IPS-NIHi7 (cell line): ENCODE measurements around the gene ARFRP1.
"Not testable (repeated sequence)": the region's sequence is repeated elsewhere in the genome, so short reads cannot be mapped to it uniquely, and the experiment has no call there.

Experiments
- DNase-seq: peaks from one replicate; pipeline ENCODE4 v3.0.0; 2012; ENCODE audit warnings: mixed read lengths; ENCODE audit errors: extremely low spot score

ARFRP1 gene

DNA sequence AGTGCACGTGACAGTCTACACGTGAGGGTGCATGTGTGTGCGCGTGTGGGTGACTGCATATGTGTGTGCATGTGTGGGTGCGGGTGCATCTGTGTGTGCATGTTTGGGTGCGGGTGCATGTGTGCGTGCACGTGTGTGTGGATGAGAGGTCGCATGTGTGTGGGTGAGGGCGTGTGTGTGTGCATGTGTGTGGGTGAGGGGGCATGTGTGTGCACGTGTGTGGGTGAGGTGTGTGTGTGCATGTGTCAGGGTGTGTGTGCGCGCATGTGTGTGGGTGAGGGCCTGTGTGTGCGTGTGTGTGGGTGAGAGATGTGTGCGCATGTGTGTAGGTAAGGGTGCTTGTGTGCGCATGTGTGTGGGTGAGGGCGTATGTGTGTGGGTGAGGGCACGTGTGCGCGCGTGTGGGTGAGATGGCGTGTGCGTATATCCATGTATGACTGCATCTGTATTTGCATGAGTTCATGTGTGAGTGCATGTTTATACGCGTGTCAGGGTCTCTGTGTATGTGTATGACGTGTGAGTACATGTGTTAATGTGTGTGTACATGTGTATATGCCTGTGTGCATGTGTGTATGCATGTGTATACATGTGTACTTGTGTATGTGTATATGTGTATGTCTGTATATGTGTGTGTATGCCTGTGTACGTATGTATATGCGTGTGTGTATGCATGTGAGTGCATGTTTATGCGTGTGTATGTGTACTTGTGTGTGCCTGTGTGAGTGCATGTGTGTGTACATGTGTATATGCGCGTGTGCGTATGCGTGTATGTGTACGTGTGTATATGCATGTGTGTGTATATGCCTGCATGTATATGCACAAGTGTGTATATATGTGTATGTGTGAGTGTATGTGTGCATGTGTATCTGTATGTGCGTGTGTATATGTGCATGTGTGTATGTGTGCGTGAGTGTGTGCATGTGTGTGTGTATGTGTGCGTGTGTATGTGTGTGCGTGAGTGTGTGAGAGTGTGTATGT lies 24.6 kb upstream of the ARFRP1 start:
- no peak for DNase-seq

DNA sequence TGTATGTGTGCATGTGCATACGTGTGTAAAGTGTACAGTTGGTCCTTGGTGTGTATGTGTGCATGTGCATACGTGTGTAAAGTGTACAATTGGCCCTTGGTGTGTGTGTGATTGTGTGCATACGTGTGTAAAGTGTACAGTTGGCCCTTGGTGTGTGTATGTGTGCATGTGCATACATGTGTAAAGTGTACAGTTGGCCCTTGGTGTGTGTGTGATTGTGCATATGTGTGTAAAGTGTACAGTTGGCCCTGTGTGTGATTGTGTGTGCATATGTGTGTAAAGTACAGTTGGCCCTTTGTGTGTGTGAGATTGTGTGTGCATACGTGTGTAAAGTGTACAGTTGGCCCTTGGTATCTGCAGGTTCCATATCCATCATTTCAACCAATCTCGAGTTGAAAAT lies 23.6 kb upstream of the ARFRP1 start:
- DNase-seq, result no peak

DNA sequence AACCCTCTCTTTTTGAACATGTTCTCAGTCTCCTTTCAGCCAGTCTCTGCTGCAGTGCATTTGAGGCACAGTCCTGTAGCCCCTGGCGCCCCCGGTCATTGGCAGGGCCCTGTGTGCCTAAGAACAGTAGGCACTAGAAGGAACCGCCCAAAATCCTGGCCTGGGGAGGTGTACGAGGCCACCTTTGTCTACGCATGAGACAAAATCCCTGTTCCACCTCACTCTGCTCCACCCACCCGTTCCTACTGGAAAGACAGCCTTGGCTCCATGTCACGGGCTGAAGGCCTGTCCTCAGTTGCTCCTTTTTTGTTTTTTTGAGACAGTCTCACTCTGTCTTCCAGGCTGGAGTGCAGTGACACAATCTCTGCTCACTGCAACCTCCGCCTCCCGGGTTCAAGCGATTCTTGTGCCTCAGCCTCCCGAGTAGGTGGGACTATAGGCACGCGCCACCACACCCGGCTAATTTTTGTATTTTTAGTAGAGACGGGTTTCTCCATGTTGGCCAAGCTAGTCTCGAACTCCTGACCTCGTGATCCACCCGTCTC lies 22.5 kb upstream of the ARFRP1 start:
- DNase-seq, result not testable (repeated sequence)

DNA sequence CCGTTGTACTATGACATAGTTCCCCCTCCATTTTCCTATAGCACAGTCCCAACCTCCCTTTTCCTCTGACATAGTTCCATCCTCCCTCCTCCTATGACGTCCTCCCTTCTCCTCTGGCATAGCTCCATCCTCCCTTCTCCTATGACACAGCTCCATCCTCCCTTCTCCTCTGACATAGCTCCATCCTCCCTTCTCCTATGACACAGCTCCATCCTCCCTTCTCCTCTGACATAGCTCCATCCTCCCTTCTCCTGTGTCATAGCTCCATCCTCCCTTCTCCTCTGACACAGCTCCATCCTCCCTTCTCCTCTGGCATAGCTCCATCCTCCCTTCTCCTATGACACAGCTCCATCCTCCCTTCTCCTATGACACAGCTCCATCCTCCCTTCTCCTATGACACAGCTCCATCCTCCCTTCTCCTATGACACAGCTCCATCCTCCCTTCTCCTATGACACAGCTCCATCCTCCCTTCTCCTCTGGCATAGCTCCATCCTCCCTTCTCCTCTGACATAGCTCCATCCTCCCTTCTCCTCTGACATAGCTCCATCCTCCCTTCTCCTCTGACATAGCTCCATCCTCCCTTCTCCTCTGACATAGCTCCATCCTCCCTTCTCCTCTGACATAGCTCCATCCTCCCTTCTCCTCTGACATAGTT lies 15.3 kb upstream of the ARFRP1 start:
- not testable (repeated sequence) for DNase-seq

DNA sequence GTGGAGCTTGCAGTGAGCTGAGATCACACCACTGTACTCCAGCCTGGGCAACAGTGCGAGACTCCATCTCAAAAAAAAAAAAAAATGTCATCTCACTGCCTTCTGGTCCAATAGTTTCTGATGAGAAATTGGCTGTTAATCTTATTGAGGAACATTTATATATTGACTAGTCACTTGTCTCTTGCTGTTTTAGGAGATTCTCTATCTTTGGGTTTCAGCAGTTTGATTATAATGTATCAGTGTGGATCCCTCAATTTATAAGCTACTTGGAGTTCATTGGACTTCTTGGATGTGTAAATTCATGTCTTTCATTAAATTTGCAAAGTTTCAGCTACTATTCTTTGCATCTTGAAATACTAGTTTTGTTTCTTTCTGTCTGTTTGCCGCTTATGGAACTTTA lies 11.2 kb upstream of the ARFRP1 start:
- no peak for DNase-seq

DNA sequence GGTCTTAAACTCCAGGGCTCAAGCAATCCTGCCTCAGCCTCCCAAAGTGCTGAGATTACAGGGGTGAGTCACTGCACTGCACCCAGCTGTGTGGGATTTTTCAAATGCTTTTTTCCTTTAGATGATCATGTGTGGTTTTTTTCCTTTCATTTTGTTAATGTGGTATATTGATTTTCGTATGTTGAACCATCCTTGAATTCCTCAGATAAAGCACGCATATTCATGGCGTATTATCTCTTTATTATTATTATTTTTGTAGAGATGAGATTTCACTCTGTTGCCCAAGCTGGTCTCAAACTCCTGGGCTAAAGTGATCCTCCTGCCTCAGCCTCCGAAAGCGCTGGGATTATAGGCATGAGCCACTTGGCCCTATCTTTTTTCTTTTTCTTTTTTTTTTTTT lies 7.1 kb upstream of the ARFRP1 start:
- no peak for DNase-seq

DNA sequence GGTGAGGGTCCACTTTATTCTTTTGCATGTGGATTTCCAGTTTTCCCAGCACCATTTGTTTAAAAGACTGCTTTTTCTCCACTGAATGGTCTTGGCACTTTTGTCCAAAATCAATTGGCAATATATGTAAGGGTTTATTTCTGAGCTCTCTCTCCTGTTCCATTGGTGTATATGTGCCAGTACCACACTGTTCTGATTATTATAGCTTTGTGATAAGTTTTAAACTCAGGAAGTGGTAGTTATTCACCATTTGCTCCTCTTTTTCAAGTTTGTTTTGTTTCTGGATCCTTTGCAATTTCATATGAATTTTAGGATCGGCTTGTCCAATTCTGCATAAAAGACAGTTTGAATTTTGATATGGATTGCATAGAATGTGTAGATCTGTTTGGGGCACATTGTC lies 4.4 kb upstream of the ARFRP1 start:
- DNase-seq, result no peak

DNA sequence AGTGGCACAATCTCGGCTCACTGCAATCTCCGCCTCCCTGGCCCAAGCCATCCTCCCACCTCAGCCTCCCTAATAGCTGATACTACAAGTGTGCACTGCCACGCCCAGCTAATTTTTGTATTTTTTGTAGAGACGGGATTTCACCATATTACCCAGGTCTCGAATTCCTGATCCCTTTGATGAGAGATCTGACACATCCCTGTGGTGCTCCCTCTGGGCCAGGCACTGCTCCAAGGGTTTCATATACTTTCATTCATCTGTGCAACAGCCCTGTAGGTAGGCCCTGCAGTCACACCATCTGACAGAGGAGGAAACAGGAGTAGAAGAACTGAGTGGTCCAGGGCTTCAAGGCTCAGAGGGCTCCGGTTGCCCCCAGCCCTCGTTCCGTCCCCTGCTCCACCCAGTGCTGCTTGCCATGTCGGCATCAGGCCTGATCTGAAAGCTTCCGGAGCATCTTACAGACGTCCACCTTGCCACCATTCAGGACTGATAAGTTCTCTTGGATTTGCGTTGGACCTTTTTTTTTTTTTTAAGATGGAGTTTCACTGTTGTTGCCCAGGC lies 3.4 kb upstream of the ARFRP1 start:
- no peak for DNase-seq

DNA sequence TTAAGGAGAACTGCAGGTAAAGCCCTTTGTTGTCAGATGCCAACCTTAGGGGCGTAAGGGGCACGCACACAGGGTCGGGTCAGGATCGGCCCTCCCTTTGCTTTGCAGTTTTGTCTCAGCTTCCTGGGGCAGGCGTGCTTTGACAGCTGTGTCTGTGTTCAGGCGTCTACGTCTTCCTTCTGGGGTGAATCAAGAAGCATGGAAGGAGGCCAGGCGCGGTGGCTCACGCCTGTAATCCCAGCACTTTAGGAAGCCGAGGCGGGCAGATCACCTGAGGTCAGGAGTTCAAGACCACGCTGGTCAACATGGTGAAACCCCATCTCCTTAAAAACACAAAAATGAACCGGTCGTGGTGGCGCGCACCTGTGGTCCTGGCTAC lies 1.4 kb upstream of the ARFRP1 start:
- no peak for DNase-seq

DNA sequence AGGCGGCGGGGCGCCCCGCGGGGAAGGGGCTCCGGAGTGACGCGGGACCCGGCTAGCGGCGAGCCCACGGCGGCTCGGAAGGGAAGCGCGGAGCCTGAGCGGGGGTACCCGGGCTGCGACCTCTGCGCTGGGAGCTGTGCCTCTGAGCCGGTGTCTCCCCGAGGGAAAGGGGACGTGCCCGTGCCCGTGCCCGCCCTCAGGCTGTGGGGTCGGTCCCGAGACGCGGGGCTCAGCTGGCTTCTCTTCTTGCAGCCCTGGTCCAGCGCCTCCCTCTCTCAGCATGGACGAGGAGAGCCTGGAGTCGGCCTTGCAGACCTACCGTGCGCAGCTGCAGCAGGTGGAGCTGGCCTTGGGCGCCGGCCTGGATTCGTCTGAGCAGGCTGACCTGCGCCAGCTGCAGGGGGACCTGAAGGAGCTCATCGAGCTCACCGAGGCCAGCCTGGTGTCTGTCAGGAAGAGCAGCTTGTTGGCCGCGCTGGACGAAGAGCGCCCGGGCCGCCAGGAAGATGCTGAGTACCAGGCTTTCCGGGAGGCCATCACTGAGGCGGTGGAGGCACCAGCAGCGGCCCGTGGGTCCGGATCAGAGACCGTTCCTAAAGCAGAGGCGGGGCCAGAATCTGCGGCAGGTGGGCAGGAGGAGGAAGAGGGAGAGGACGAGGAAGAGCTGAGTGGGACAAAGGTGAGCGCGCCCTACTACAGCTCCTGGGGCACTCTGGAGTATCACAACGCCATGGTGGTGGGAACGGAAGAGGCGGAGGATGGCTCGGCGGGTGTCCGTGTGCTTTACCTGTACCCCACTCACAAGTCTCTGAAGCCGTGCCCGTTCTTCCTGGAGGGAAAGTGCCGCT lies 749 bp upstream of the ARFRP1 start:
- DNase-seq, result peak; percentile 16

DNA sequence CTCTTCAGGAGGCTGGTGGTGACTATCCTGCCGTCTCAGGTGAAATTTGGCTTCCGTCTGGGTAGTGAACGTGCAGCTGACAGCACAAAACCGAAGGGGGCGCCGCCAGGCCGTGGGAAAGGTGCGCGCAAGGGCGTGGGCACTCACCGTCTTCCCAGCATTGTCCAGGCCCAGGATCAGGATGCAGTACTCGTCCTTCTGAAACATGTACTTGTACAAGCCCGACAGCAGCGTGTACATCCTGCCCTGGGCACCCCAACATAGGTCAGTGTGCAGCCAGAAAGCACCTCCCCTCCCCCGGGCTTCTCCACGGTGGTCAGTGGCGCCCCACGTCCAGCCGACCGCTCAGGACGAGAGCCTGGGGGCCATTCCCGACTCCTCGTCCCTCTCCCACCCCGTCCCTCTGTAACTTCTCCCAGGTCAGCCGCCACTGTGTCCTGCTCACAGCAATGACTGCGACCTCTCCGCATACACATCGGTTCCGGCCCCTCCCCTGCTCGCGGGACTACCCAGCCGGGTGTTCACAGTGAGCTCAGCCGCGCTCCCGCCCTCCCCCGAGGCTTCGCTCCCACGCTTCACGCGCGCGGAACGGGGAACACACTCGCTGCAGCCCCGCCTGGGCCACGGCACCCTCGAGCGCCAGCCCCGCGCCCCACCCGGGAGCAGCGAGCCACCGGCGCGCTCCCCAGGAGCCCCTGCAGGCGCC lies 771 bp downstream of the ARFRP1 start:
- DNase-seq, result peak; percentile 49

DNA sequence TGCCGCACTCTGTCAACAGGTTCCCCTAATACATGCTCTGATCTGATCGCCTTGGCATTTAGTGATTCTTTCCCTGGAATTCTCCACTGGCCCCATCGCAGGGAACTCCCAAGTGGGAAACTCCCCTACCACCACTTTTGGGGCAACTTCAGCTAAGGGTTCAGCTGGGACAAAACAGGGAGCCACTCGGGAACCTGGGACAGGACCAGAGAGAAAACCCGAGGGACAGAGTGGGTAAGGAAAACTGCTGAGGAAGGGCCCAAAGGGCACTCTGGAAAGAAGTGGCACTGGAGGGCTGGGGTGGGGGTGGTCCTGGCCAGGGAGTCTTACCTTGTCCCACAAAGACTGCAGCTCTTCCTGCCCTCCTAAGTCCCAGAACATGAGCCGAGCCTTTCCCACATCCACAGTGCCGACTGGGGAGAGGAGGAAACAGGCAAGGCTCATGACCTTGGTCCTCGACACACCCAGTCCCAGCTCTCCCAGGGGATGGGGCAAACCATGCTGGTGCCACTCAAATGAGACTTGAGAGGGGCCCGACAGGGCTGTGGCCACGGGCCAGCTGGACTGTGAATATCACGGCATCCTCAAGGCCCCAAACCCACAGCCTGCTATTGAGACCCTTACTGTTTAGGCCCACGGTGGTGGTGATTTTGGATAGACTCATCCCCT lies 1.6 kb downstream of the ARFRP1 start:
- no peak for DNase-seq

DNA sequence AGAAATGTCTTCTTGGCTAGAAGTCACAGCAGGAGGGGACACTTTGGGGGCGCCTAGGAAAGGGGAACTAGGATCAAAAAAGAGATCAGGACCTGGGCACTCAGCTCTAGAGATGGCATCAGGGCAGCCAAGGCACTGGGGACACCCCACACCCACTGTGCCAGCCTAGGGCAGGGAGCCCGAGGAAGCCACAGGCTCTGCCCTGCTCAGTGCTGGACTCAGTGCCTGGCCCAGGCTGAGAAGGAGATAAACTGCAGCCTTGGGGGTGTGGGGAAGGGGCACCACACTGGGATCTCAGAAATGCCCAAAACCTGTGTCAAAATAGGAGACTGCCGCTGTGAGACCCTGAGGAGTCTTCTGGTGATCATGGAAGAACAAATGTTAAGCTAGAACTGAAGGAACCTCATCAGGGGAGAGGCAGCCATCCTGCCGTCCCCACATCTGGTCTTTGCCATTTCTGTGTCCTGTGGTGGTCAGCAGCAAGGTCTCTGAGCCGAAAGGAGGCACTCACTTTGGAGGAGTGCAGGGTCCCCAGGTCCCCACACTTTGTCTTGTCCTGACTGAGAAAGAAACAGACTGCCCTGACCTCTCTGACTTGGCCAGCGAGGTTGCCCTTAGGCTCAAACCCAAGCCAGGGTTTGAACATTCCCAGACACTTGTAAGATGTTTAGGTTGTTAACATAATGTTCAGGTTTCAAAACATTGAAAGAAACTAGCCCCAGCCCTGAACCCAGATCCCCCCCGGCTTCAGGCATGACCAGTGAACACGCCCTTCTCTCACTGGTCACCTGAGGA lies 2.3 kb downstream of the ARFRP1 start:
- no peak for DNase-seq

DNA sequence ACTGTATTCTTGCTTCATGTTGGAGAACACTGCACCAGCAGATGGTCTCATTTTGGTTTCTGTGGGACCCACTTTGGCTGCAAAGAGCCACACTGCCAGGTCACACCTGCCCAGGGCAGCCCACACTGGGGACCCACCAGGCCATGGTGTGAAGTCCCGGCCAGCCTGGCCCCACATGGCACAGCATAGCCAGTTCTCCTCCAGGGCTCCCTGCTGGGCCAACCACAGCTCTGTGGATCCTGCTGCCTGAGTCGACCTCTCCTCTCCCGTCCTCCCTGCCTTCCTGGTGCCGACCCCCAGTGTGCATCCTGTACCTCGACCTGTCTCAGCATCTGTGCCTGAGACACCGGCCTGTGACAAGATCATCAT lies 3.0 kb downstream of the ARFRP1 start:
- DNase-seq, result no peak

DNA sequence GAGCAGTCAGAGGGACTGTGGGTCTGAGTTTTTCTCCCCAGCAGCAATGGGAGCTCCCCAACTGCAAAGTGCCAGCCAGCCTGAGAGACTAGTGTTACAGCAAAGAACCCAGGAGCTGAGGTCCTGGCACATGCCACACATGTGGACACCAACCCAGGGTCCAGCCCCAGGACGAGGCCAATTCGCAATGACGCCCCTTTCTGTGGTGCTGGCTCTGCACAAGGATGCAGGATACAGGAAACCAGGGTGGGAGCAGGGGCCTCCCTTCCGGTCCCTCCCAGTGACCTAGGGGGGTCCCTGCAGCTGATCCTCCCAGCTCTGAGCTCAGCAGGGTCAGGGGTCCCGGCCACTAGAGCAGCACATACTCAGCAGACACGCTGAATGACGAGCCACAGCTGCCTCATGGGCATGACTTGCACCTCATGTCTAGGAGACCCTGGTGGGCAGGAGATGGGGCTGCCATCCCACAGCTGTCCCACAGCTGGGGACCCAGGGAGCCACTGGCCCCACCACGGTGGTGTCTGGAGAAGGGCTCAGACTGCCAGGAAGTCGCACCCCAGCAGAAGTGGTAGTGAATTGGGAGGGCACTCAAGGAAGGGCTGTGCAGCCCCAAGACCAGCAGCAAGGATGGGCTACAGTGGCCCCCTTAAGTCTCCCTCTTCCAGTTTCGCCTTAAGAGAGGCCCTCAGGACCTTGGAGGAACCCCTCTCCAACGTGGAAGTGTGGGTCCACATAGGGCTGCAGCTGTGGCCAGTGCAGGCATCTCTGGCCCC lies 3.6 kb downstream of the ARFRP1 start:
- no peak for DNase-seq

DNA sequence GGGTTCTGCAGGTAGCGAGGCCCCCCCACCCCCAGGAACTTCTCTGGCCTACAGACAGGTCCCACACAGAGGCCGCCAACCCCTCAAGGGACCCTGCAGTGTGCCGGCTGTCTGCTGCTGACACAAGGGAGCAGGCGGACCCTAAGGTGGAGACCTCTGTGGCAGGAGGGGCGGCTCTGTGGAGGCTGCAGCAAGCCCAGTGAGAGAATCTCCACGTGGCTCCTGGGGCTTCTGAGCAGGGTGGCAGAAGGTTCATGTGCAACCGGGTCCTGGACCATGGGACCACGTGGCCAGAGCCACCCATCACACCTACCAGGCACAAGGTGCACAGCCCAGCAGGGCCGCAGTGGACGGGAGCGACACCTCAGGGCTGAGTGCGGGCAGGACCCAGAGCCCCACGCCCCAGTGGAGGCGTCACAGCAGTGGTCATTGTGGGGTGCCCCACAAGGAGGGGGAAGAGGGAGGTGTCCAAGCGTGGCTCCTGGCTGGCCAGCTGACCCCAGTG lies 4.3 kb downstream of the ARFRP1 start:
- DNase-seq, result no peak

DNA sequence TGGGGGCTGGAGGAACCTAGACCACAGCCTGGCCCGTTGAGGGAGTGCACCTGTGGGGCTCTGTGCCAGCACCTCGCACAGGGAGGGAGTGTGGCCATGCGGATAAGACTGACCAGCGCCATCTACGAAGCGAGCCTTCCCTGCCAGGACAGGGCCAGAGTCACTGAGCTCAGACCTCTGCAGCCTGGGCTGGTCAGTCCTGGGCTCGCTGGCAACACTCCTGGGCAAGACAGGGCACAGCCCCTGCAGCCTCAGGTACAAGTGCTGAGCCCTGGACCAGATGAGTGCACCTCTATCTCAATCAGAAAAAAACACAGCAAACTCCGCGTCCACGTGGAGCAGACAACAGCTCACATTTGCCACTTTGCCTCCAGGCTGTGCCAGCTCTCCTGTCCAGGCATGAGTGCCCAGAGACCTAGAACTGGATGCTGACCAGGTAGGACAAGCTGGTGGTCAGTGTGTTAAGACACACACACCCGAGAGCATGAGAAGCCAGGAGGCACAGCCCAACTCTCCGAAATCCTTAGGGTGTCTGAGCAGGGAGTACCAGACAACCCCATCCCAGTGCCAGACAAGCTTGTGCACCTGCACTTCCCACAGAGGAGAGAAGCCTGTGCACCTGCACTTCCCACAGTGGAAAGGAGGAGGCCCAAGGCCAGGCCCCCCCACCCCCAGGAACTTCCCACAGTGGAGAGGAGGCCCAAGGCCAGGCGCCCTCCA lies 4.9 kb downstream of the ARFRP1 start:
- no peak for DNase-seq

DNA sequence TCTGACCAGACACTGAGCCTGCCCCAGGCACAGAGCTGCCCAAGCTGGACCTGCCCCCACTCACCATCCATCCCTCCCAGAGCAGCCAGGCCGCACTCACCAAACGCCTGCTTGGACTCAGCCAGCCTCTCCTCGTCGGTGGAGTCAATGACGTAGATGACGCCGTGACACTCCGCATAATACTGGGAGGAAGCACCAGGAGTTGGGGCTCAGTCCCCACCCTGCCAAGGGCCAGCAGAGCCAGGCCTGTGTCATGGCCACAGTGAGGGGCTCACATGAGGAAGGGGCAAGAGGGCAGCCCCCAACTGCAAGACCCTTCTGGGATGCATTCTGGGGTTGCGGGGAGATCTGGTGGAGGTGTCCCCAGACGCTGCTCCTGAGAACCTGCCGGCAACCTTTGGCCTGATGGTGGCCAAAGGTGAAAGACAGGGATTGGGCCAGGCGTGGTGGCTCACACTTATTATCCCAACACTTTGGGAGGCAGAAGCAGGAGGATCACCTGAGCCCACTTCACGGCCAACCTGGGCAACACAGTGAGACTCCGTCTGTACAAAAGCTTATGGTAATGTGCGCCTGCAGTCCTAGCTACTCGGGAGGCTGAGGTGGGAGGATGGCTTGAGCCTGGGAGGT lies 5.6 kb downstream of the ARFRP1 start:
- DNase-seq, result no peak
